HEK293 (cell line): ENCODE results near the gene VAT1L.
"Not testable (repeated sequence)": the region's sequence is repeated elsewhere in the genome, so short reads cannot be mapped to it uniquely, and the experiment has no call there.

Experiments
- CTCF ChIA-PET: fragments of 350-600 bp; formaldehyde crosslinking; extraction: SDS; loops from one replicate; lab custom pipeline; 2021; ENCODE audit warnings: antibody characterized with exemption; lab: Yijun Ruan, JAX
- POLR2A ChIA-PET: fragments of 300-600 bp; formaldehyde crosslinking; extraction: SDS; loops from one replicate; lab custom pipeline; 2020; ENCODE audit warnings: antibody characterized with exemption, inconsistent platforms; lab: Yijun Ruan, JAX
- H3K27ac ChIP-seq: fragments of 200-500 bp; sonication (Bioruptor generic); 2 replicates; pipeline ENCODE4 v1.5.1; 2014; ENCODE audit warnings: low read depth, low read length, control low read depth, inconsistent platforms; ENCODE audit errors: extremely low read depth
- H3K36me3 ChIP-seq, 2 experiments: fragments of 200-500 bp in 1 of 2; sonication (Bioruptor generic) in 1 of 2; 1 replicate in 1 of 2; 2 replicates in 1 of 2; pipeline ENCODE4 v1.5.1; 2014 to 2017; ENCODE audit warnings: inconsistent platforms in 2 of 2, low read length in 2 of 2; ENCODE audit not compliant: control insufficient read depth in 2 of 2, insufficient read depth in 1 of 2
- H3K4me1 ChIP-seq: fragments of 200-500 bp; sonication (Bioruptor generic); 2 replicates; pipeline ENCODE4 v1.5.1; 2014; ENCODE audit warnings: mild to moderate bottlenecking, low read length, inconsistent platforms; ENCODE audit not compliant: control insufficient read depth, insufficient read depth
- H3K4me3 ChIP-seq: 2 replicates; pipeline ENCODE4 v1.5.1; 2011; ENCODE audit warnings: low read depth, mild to moderate bottlenecking, control low read depth, low read length, moderate library complexity
- H3K9me3 ChIP-seq: fragments of 200-500 bp; sonication (Bioruptor generic); 2 replicates; pipeline ENCODE4 v1.5.1; 2014; ENCODE audit warnings: low read depth, low read length, inconsistent platforms; ENCODE audit not compliant: control insufficient read depth, insufficient read depth
- KLF9 ChIP-seq: fragments of 450-650 bp; formaldehyde crosslinking; IDR thresholded peaks from 2 replicates; pipeline ENCODE4 v1.5.1; 2016; ENCODE audit warnings: missing biosample characterization, missing genetic modification characterization, low read depth
- SETDB1 ChIP-seq: IDR thresholded peaks from one replicate; pipeline ENCODE4 v1.6.1; 2017; ENCODE audit warnings: mild to moderate bottlenecking, low read length, moderate library complexity, mixed read lengths; ENCODE audit not compliant: insufficient read length
- SP7 ChIP-seq: fragments of 450-650 bp; formaldehyde crosslinking; IDR thresholded peaks from 2 replicates; pipeline ENCODE4 v1.5.1; 2016; ENCODE audit warnings: missing biosample characterization, missing genetic modification characterization
- ZBTB21 ChIP-seq: fragments of 450-650 bp; formaldehyde crosslinking; IDR thresholded peaks from 2 replicates; pipeline ENCODE4 v1.5.1; 2017; ENCODE audit warnings: missing biosample characterization, missing genetic modification characterization
- ZNF133 ChIP-seq: fragments of 450-650 bp; formaldehyde crosslinking; IDR thresholded peaks from 2 replicates; pipeline ENCODE4 v1.5.1; 2016; ENCODE audit warnings: missing biosample characterization, missing genetic modification characterization
- ZNF146 ChIP-seq: fragments of 450-650 bp; formaldehyde crosslinking; IDR thresholded peaks from 2 replicates; pipeline ENCODE4 v1.5.1; 2016; ENCODE audit warnings: missing biosample characterization, missing genetic modification characterization
- ZNF157 ChIP-seq: fragments of 450-650 bp; formaldehyde crosslinking; IDR thresholded peaks from 2 replicates; pipeline ENCODE4 v1.5.1; 2016; ENCODE audit warnings: missing biosample characterization, missing genetic modification characterization
- ZNF211 ChIP-seq: fragments of 450-650 bp; formaldehyde crosslinking; IDR thresholded peaks from 2 replicates; pipeline ENCODE4 v1.5.1; 2016; ENCODE audit warnings: low read depth, missing biosample characterization, missing genetic modification characterization
- ZNF423 ChIP-seq: fragments of 450-650 bp; formaldehyde crosslinking; IDR thresholded peaks from 2 replicates; pipeline ENCODE4 v1.5.1; 2016; ENCODE audit warnings: missing biosample characterization, missing genetic modification characterization
- ZNF426 ChIP-seq: fragments of 450-650 bp; formaldehyde crosslinking; IDR thresholded peaks from 2 replicates; pipeline ENCODE4 v1.5.1; 2017; ENCODE audit warnings: missing biosample characterization, missing genetic modification characterization, mild to moderate bottlenecking, inconsistent platforms, moderate library complexity
- ZNF473 ChIP-seq: fragments of 450-650 bp; formaldehyde crosslinking; IDR thresholded peaks from 2 replicates; pipeline ENCODE4 v1.5.1; 2017; ENCODE audit warnings: missing biosample characterization, missing genetic modification characterization
- ZNF610 ChIP-seq: fragments of 450-650 bp; formaldehyde crosslinking; IDR thresholded peaks from 2 replicates; pipeline ENCODE4 v1.5.1; 2016; ENCODE audit warnings: missing biosample characterization, missing genetic modification characterization, borderline replicate concordance
- ZNF664 ChIP-seq: fragments of 450-650 bp; formaldehyde crosslinking; IDR thresholded peaks from 2 replicates; pipeline ENCODE4 v1.5.1; 2016; ENCODE audit warnings: missing biosample characterization, missing genetic modification characterization
- ZNF791 ChIP-seq: fragments of 450-650 bp; formaldehyde crosslinking; IDR thresholded peaks from 2 replicates; pipeline ENCODE4 v1.5.1; 2016; ENCODE audit warnings: missing biosample characterization, missing genetic modification characterization
- ZNF792 ChIP-seq: fragments of 450-650 bp; formaldehyde crosslinking; IDR thresholded peaks from 2 replicates; pipeline ENCODE4 v1.5.1; 2016; ENCODE audit warnings: missing biosample characterization, missing genetic modification characterization
- ZSCAN30 ChIP-seq: fragments of 450-650 bp; IDR thresholded peaks from 2 replicates; pipeline ENCODE4 v1.5.1; 2018; ENCODE audit warnings: missing biosample characterization, mild to moderate bottlenecking, missing genetic modification characterization, moderate library complexity
- TF ChIP-seq, protein P1 (sequence below): fragments of 450-650 bp; formaldehyde crosslinking; IDR thresholded peaks from 2 replicates; pipeline ENCODE4 v1.5.1; 2016; ENCODE audit warnings: missing biosample characterization, missing genetic modification characterization
- TF ChIP-seq, protein P2 (sequence below): fragments of 450-650 bp; formaldehyde crosslinking; IDR thresholded peaks from 2 replicates; pipeline ENCODE4 v1.5.1; 2016; ENCODE audit warnings: missing biosample characterization, missing genetic modification characterization

Gene VAT1L

DNA sequence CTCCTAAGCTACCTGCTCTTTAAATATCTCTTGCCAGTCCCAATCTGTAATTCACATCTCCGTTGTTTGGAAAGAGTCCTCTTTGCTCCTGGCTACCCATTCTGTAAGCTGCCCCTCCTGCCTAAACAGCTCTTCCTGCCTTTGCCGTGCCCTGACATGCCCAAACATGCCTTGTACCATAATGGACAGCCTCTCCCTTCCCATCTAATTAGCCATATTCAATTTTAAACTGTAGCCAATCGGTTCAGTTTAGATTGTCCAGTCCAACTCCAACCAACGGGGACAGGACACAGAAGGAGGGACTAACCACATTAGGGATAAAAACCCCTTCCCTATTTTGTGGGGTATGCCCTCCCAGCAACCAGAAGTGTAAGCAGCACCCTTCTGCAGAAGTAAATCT, 203.3 kb downstream of the VAT1L start:
- peaks cover 2% of the 10 kb centered on the region; the same call in 1 of the 2 replicates for H3K4me1 ChIP-seq
- POLR2A ChIA-PET, result no interaction called here
- no peak overlapping the region for H3K27ac ChIP-seq
- no peak overlapping the region for H3K4me3 ChIP-seq
- CTCF ChIA-PET, result interaction anchor here (0.6 to 1.9 kb wide), 3 partner anchors 11 to 740 kb away, joined by 3 to 11 read pairs (median 3); partner anchors contain the start of gene WWOX
- no peak for TF ChIP-seq ZBTB21 (tag by site-specific recombination)
- peak; percentile 83 for TF ChIP-seq SETDB1
- TF ChIP-seq ZNF133 (tag by site-specific recombination), result 0 out of 2 replicates have a peak, but pooled peaks have one; percentile 30
- no peak for TF ChIP-seq ZNF792
- no peak for TF ChIP-seq KLF9 (tag by site-specific recombination)
- H3K36me3 ChIP-seq, result no peaks in the 10 kb centered on the region
- no peaks in the 10 kb centered on the region for H3K9me3 ChIP-seq

DNA sequence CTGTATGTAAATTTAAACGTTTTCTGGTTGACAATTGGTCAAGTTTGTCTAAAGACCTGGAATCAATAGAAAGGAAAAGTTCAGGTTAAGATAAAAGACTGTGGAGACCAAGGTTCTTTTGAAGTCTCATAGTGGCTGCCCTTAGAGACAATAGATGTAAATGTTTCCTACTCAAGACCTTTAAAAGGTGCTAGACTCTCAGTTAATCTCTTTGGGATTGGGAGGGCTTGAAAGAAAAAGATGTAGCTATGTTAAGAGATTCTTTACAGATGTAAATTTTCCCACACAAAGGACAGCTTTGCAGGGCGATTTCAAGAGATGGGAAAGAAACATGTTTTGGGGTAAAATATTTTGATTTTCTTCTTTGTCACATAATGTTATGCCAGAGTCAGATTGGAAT, 204.0 kb downstream of the VAT1L start:
- CTCF ChIA-PET, result interaction anchor here (1.9 kb wide), 1 partner anchor 10 kb away, joined by 11 read pairs; no protein-coding TSS in a partner anchor
- POLR2A ChIA-PET, H3K4me3 ChIP-seq, H3K27ac ChIP-seq, H3K36me3 ChIP-seq, H3K9me3 ChIP-seq, H3K4me1 ChIP-seq: not testable (repeated sequence)

DNA sequence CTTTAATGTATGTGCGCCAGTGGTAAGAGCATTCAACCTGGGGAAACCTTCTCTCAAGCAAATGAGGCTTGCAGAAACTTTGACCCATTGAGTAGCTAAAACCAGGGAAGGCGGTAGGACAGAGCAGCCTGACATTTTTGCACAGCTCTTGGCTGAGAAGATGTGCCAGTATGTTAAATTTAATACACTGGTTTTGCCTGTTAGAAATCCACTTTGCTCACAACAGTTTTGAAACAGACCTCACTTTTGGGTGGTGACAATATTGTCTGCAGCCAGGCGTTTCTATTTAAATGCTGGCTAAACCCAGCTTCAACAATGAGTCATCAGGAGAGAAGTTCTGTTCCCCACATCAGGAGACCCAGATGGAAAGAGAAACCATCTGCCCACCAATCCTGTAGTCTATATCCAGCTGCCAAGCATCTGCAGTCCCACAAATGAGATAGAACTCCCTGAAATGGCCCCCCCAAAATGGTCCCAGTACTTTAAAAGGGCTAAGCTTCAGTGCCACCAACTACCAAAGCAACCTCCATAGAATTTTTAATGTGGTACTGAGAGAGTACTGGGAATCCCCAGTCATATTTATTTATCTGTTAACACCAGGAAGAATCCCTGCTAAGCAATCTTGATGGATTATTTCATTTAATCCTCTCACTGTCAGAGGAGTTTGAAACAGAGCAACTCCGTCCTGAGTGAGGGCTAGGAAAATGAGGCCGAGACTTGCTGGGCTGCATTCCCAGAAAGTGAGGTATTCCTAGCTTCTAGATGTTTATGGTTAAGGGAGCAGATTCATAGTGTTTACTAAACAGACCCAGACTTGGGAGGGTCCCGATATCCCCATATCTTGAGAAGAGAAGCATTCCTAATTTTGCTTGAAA, 205.0 kb downstream of the VAT1L start:
- CTCF ChIA-PET, result interaction anchor here (0.6 to 0.8 kb wide), 2 partner anchors 10 to 15 kb away, joined by 4 to 6 read pairs; no protein-coding TSS in a partner anchor
- H3K27ac ChIP-seq, result no peak overlapping the region
- POLR2A ChIA-PET, result interaction anchor here (0.7 kb wide), 1 partner anchor 41 kb away, joined by 3 read pairs; no protein-coding TSS in a partner anchor

More for the DNA sequence above, 205.0 kb downstream of the VAT1L start:
- Histone ChIP-seq H3K4me3 (no peak overlapping the region), H3K4me1 (no peaks in the 10 kb centered on the region), H3K36me3 (no peaks in the 10 kb centered on the region), H3K9me3 (no peaks in the 10 kb centered on the region)
- TF ChIP-seq ZNF423 (no peak), SP7 (no peak), ZNF426 (tag by site-specific recombination) (no peak), ZNF157 (no peak), ZNF610 (tag by site-specific recombination) (no peak), ZSCAN30 (tag by site-specific recombination) (no peak), ZNF664 (tag by site-specific recombination) (no peak), ZNF211 (tag by site-specific recombination) (no peak), ZNF791 (tag by site-specific recombination) (no peak), ZNF473 (no peak), ZNF146 (tag by site-specific recombination) (no peak)
- TF ChIP-seq, protein P1, sequence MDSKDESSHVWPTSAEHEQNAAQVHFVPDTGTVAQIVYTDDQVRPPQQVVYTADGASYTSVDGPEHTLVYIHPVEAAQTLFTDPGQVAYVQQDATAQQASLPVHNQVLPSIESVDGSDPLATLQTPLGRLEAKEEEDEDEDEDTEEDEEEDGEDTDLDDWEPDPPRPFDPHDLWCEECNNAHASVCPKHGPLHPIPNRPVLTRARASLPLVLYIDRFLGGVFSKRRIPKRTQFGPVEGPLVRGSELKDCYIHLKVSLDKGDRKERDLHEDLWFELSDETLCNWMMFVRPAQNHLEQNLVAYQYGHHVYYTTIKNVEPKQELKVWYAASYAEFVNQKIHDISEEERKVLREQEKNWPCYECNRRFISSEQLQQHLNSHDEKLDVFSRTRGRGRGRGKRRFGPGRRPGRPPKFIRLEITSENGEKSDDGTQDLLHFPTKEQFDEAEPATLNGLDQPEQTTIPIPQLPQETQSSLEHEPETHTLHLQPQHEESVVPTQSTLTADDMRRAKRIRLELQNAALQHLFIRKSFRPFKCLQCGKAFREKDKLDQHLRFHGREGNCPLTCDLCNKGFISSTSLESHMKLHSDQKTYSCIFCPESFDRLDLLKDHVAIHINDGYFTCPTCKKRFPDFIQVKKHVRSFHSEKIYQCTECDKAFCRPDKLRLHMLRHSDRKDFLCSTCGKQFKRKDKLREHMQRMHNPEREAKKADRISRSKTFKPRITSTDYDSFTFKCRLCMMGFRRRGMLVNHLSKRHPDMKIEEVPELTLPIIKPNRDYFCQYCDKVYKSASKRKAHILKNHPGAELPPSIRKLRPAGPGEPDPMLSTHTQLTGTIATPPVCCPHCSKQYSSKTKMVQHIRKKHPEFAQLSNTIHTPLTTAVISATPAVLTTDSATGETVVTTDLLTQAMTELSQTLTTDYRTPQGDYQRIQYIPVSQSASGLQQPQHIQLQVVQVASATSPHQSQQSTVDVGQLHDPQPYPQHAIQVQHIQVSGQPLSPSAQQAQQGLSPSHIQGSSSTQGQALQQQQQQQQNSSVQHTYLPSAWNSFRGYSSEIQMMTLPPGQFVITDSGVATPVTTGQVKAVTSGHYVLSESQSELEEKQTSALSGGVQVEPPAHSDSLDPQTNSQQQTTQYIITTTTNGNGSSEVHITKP (tag by site-specific recombination), result no peak
- TF ChIP-seq, protein P2, sequence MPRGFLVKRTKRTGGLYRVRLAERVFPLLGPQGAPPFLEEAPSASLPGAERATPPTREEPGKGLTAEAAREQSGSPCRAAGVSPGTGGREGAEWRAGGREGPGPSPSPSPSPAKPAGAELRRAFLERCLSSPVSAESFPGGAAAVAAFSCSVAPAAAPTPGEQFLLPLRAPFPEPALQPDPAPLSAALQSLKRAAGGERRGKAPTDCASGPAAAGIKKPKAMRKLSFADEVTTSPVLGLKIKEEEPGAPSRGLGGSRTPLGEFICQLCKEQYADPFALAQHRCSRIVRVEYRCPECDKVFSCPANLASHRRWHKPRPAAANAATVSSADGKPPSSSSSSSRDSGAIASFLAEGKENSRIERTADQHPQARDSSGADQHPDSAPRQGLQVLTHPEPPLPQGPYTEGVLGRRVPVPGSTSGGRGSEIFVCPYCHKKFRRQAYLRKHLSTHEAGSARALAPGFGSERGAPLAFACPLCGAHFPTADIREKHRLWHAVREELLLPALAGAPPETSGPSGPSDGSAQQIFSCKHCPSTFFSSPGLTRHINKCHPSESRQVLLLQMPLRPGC (tag by site-specific recombination), result no peak
